ENCODE data around the gene RND3.

DNA sequence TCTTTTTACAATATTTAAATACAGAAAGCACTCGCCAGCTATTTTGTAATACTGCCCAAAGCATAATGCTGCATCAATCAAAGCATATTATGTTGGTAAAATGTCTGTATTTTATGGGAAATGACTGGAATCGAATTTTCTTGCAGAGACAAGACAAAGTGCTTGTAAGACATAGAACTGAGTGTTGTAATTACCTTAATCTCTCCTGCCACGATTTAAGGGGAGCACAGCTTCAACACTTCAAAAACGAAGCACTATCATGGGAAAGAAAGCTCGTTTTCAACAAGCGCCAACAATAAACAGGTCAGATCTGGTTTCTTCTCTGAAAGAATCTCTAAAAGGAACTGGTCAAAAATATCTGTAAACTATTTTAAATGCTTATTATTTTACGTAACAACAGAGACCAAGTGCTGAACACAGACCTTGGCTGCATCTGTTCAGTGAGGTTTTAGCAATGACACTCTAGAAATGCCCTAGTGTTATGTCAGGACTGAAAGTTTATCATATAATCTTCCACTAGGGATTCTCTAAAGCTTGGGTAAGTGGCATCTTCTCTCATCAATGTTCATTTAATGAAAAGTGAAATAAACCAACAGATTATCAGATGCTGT is 19.0 kb downstream of the RND3 start:
- TF ChIP-seq EZH2 (IDR thresholded peaks at IDR 0.05; ENCODE audit: insufficient read depth, poor library complexity, severe bottlenecking) (no peak), EZH2phosphoT487 (IDR thresholded peaks at IDR 0.05; ENCODE audit: insufficient read depth, low read depth) (no peak)
